Panc1 (cell line): ENCODE results near the gene B4GALNT1.

Source experiments
- TF ChIP-seq, protein P1 (sequence below): fragments of 450-650 bp; IDR thresholded peaks from 2 replicates; pipeline ENCODE4 v1.5.1; 2017; ENCODE audit warnings: mild to moderate bottlenecking
- TF ChIP-seq, protein P2 (sequence below), 2 experiments: IDR thresholded peaks; 2 replicates each; pipeline ENCODE4 v1.6.1; 2011 to 2012; ENCODE audit warnings: low read depth in 2 of 2, control low read depth in 1 of 2, low read length in 1 of 2, mild to moderate bottlenecking in 1 of 2, moderate library complexity in 1 of 2; ENCODE audit not compliant: insufficient read depth in 1 of 2

DNA sequence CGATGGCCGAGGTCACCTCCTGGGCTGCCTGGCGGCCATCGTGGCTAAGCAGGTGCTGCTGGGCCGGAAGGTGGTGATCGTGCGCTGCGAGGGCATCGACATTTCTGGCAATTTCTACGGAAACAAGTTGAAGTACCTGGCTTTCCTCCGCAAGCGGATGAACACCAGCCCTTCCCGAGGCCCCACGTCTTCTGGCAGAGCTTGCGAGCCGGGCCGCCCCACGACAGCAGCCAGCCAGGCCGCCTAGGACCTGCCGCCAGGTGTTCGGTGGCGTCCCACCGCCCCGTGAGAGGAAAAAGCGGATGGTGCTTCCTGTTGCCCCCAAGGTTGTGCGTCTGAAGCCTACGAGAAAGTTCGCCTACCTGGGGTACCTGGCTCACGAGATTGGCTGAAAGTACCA lies 41.7 kb upstream of the B4GALNT1 start:
- TF ChIP-seq, protein P1, sequence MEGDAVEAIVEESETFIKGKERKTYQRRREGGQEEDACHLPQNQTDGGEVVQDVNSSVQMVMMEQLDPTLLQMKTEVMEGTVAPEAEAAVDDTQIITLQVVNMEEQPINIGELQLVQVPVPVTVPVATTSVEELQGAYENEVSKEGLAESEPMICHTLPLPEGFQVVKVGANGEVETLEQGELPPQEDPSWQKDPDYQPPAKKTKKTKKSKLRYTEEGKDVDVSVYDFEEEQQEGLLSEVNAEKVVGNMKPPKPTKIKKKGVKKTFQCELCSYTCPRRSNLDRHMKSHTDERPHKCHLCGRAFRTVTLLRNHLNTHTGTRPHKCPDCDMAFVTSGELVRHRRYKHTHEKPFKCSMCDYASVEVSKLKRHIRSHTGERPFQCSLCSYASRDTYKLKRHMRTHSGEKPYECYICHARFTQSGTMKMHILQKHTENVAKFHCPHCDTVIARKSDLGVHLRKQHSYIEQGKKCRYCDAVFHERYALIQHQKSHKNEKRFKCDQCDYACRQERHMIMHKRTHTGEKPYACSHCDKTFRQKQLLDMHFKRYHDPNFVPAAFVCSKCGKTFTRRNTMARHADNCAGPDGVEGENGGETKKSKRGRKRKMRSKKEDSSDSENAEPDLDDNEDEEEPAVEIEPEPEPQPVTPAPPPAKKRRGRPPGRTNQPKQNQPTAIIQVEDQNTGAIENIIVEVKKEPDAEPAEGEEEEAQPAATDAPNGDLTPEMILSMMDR, result no peak
- TF ChIP-seq, protein P2, sequence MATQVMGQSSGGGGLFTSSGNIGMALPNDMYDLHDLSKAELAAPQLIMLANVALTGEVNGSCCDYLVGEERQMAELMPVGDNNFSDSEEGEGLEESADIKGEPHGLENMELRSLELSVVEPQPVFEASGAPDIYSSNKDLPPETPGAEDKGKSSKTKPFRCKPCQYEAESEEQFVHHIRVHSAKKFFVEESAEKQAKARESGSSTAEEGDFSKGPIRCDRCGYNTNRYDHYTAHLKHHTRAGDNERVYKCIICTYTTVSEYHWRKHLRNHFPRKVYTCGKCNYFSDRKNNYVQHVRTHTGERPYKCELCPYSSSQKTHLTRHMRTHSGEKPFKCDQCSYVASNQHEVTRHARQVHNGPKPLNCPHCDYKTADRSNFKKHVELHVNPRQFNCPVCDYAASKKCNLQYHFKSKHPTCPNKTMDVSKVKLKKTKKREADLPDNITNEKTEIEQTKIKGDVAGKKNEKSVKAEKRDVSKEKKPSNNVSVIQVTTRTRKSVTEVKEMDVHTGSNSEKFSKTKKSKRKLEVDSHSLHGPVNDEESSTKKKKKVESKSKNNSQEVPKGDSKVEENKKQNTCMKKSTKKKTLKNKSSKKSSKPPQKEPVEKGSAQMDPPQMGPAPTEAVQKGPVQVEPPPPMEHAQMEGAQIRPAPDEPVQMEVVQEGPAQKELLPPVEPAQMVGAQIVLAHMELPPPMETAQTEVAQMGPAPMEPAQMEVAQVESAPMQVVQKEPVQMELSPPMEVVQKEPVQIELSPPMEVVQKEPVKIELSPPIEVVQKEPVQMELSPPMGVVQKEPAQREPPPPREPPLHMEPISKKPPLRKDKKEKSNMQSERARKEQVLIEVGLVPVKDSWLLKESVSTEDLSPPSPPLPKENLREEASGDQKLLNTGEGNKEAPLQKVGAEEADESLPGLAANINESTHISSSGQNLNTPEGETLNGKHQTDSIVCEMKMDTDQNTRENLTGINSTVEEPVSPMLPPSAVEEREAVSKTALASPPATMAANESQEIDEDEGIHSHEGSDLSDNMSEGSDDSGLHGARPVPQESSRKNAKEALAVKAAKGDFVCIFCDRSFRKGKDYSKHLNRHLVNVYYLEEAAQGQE (IDR thresholded peaks at IDR 0.05; ENCODE audit: insufficient read depth in 1 of 2, low read depth in 2 of 2, low read length in 1 of 2), result no peak
